Nephron progenitor cell (in vitro differentiated cells): ENCODE results near the gene RBMS1.

Experiments
- DNase-seq: peaks from one replicate; pipeline ENCODE4 v3.0.0; 2021
- H3K27ac Mint-ChIP-seq: 2 replicates; pipeline ENCODE4 v1.8.0; 2021; ENCODE audit warnings: mild to moderate bottlenecking, moderate library complexity, mixed read lengths
- H3K27me3 Mint-ChIP-seq: 2 replicates; pipeline ENCODE4 v1.8.0; 2021; ENCODE audit warnings: mild to moderate bottlenecking, low read depth, mixed read lengths; ENCODE audit not compliant: poor library complexity
- H3K36me3 Mint-ChIP-seq: 2 replicates; pipeline ENCODE4 v1.8.0; 2021; ENCODE audit warnings: low read depth, mixed read lengths
- H3K4me1 Mint-ChIP-seq: 2 replicates; pipeline ENCODE4 v1.8.0; 2021; ENCODE audit warnings: mixed read lengths
- H3K4me3 Mint-ChIP-seq: 2 replicates; pipeline ENCODE4 v1.8.0; 2021; ENCODE audit warnings: mild to moderate bottlenecking, moderate library complexity, mixed read lengths
- H3K9me3 Mint-ChIP-seq: 2 replicates; pipeline ENCODE4 v1.8.0; 2021; ENCODE audit warnings: mild to moderate bottlenecking, moderate library complexity, mixed read lengths
- TF ChIP-seq, protein P1 (sequence below): fragments of 200-600 bp; sonication (generic); IDR thresholded peaks from 2 replicates; pipeline ENCODE4 v1.5.0; 2021; ENCODE audit warnings: antibody characterized with exemption

Gene RBMS1

DNA sequence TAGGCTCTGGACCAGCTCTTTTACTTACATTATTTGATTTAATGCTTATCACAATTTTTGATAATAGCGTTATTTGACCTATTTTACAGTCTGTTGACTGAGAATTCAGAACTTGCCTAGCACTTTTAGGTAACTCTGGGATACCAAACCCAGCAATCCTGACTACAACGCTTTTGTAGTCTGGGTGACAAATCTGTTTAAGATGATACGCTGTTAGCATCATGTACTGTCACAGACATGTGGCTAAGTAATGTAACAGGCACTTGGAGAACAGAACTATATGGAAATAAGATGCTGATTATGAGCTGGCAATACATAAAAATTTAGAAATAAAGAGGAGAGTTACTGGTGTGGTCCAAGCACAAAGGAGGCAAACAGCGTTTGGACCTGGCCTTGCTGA, 130.6 kb downstream of the RBMS1 start:
- Mint-ChIP-seq H3K27me3 (no peaks in the 10 kb centered on the region), H3K4me3 (no peak overlapping the region), H3K9me3 (no peaks in the 10 kb centered on the region), H3K27ac (no peak overlapping the region), H3K36me3 (peaks cover 30% of the 10 kb centered on the region), H3K4me1 (peaks cover 43% of the 10 kb centered on the region)
- DNase-seq, result no peak
- TF ChIP-seq, protein P1, sequence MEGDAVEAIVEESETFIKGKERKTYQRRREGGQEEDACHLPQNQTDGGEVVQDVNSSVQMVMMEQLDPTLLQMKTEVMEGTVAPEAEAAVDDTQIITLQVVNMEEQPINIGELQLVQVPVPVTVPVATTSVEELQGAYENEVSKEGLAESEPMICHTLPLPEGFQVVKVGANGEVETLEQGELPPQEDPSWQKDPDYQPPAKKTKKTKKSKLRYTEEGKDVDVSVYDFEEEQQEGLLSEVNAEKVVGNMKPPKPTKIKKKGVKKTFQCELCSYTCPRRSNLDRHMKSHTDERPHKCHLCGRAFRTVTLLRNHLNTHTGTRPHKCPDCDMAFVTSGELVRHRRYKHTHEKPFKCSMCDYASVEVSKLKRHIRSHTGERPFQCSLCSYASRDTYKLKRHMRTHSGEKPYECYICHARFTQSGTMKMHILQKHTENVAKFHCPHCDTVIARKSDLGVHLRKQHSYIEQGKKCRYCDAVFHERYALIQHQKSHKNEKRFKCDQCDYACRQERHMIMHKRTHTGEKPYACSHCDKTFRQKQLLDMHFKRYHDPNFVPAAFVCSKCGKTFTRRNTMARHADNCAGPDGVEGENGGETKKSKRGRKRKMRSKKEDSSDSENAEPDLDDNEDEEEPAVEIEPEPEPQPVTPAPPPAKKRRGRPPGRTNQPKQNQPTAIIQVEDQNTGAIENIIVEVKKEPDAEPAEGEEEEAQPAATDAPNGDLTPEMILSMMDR, result no peak

DNA sequence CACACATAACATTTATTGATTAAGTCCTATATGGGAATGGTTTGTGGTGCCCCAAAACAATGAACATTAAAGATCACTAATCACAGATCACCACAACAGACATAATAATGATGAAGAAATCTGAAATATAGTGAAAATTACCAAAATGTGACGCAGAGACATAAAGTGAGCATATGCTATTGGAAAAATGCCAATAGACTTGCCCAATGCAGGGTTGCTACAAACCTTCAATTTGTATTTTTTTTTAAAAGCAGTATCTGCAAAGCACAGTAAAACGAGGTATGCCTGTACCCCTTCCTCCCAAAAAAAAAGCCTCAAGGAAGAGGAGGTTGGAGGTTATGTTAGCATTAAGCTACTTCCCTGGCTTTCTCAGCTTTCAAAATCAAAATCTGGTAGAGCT, 131.1 kb downstream of the RBMS1 start:
- Mint-ChIP-seq H3K4me3 (no peak overlapping the region), H3K36me3 (peaks cover 35% of the 10 kb centered on the region), H3K27ac (no peak overlapping the region), H3K9me3 (no peaks in the 10 kb centered on the region), H3K4me1 (peaks cover 38% of the 10 kb centered on the region), H3K27me3 (no peaks in the 10 kb centered on the region)
- DNase-seq, result no peak
- TF ChIP-seq, protein P1, result no peak

DNA sequence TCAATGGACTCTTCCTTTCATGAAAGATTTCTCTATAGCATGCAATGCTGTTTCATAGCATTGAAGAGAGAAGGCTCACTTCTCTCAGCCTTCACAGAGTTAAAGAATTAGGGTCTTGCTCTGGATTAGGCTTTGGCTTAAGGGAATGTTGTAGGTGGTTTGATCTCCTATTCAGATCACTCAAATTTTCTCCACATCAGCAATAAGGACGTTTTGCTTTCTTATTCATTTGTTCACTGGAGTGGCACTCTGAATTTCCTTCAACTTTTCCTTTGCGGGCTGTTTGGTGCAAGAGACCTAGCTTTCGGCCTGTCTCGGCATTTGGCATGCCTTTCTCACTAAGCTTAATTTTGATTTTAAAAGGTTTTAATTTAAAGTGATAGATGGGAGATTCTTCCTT, 131.6 kb downstream of the RBMS1 start:
- Mint-ChIP-seq H3K4me3 (no peak overlapping the region), H3K27ac (no peak overlapping the region)

DNA sequence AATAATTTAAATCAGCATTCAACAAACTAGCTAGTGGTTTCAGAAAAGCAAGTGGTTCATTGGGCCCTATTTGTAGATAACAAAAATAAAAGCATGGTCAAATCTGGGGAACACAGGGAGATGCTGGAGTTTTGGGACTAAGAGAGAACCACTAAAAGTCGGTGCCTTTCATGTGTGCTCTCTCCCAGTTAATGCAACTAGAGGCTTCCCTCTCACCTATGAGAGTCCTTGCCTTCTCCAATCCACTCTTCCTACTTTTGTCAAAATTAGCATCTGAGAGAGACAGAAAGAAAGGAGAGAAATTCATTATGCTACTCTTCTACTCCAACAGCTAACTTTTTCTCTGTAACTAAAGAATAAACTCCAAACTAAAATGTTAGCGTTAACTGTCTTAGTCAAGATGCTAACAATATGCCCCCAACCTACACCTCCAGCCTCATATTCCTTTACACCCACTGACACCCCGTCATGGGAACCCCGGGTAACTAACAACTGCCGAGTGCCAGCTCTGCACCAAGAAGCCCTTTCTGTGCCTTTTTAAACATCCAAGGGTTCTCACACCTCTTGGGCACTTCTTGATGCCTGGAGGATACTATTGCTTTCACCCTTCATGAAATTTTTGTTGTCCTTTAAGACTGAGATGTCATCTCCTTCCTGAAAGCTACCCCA, 133.4 kb downstream of the RBMS1 start:
- H3K27ac Mint-ChIP-seq, result peak overlapping the region; percentile 58
- no peak for DNase-seq
- no peak overlapping the region for H3K4me3 Mint-ChIP-seq
- no peaks in the 10 kb centered on the region for H3K27me3 Mint-ChIP-seq
- TF ChIP-seq, protein P1, result no peak
- no peaks in the 10 kb centered on the region for H3K9me3 Mint-ChIP-seq
- H3K36me3 Mint-ChIP-seq, result peaks cover 43% of the 10 kb centered on the region
- H3K4me1 Mint-ChIP-seq, result peaks cover 30% of the 10 kb centered on the region

More for the DNA sequence above, 131.6 kb downstream of the RBMS1 start:
- Mint-ChIP-seq H3K4me1 (peaks cover 32% of the 10 kb centered on the region), H3K27me3 (no peaks in the 10 kb centered on the region), H3K9me3 (no peaks in the 10 kb centered on the region), H3K36me3 (peaks cover 40% of the 10 kb centered on the region)
- TF ChIP-seq, protein P1, result no peak
- DNase-seq, result no peak

DNA sequence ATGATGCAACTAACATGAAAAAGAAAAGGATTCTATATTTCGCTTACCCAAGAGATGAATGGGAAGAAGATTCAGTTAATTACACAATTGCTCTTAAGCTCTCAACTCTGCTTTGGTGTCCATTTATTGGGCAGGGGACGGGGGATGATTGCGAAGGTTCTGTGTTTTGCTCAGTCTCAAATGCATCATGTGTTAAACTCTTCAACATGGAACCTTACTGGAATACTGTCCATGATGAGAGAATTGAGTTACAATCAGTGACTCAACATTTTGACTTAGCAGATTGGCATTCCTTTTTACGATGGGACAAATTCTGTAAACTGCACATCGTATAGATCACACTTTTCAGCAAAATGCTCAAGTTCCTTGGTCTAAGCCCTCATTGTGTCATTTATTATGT, 135.6 kb downstream of the RBMS1 start:
- TF ChIP-seq, protein P1, result no peak
- Mint-ChIP-seq H3K27ac (no peak overlapping the region), H3K4me3 (no peak overlapping the region), H3K27me3 (no peaks in the 10 kb centered on the region), H3K9me3 (no peaks in the 10 kb centered on the region), H3K36me3 (peaks cover 24% of the 10 kb centered on the region), H3K4me1 (peaks cover 22% of the 10 kb centered on the region)
- DNase-seq, result no peak

DNA sequence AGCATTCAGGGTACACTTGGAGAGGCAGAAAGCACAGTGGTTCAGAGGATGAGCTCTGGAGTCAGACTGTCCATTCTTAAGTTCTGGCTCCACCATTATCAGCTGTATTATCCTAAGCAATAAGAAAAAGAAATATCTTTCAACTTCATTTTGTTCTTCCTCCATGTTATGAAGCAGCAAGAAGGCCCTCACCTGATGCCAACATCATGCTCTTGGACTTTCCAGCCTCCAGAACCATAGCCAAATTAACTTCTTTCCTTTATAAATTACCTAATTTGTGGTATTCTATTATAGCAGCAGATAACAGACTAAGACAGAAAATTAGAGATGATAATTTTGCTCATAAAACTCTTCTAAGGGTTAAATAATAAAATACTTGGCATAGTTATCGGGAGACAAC, 137.1 kb downstream of the RBMS1 start:
- peaks cover 20% of the 10 kb centered on the region for H3K4me1 Mint-ChIP-seq
- H3K27me3 Mint-ChIP-seq, result no peaks in the 10 kb centered on the region

More for the DNA sequence above, 137.1 kb downstream of the RBMS1 start:
- no peak overlapping the region for H3K27ac Mint-ChIP-seq
- no peak for DNase-seq
- no peak overlapping the region for H3K4me3 Mint-ChIP-seq
- TF ChIP-seq, protein P1, result no peak
- peaks cover 23% of the 10 kb centered on the region for H3K36me3 Mint-ChIP-seq
- H3K9me3 Mint-ChIP-seq, result no peaks in the 10 kb centered on the region
